ENCODE results near the gene AK5. TPM values are rescaled to one million over a fixed set of nuclear protein-coding genes. Genes with fewer than 3 reads are reported as not detected.

AK5 gene
- total RNA-seq, 1 donor = 25.3 TPM

GRCh38 chr1:77476475-77476874 lies 194.7 kb downstream of the AK5 start:
- Histone ChIP-seq H3K9me3 (ENCODE audit: low read depth, low read length) (no peaks in the 10 kb centered on the region), H2AFZ (ENCODE audit: low read length) (peak overlapping the region; percentile 18), H3K4me2 (ENCODE audit: insufficient read depth, low read length) (peak overlapping the region; percentile 49), H3K36me3 (ENCODE audit: insufficient read depth, low read length) (no peaks in the 10 kb centered on the region), H3K79me2 (ENCODE audit: insufficient read depth, low read length) (no peaks in the 10 kb centered on the region), H3K27me3 (ENCODE audit: insufficient read depth, low read length) (no peaks in the 10 kb centered on the region), H4K20me1 (ENCODE audit: insufficient read depth, low read length) (no peaks in the 10 kb centered on the region), H3K4me1 (ENCODE audit: insufficient read depth, low read length) (peaks cover 20% of the 10 kb centered on the region), H3K27ac (ENCODE audit: low read depth, low read length) (peak overlapping the region; percentile 27), H3K4me3 (ENCODE audit: insufficient read depth, low read length) (peak overlapping the region; percentile 9)
- no peak for DNase-seq (ENCODE audit: insufficient read length, low spot score, missing footprints)
- TF ChIP-seq CTCF (IDR thresholded peaks at IDR 0.05; ENCODE audit: extremely low read depth, low read depth, low read length) = no peak

DNA sequence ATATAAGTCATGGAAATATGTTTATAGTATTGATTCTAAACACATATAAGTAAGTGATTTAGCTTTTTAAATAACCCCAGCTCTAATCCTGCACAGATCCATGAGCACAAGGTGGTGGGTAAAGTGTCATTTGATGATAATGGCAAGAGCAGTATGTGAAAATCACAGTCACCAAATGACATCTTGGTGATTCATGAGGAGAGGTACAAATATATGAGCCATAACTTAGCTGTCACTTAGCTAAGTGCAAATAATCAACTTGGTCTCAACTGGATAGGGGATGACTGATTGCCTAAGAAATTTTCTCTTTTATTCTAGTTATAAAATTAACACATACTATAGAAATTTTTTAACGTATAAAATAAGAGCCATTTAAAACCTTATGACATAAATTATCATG lies 202.5 kb downstream of the AK5 start:
- Histone ChIP-seq H3K79me2 (ENCODE audit: insufficient read depth, low read length) (no peaks in the 10 kb centered on the region), H4K20me1 (ENCODE audit: insufficient read depth, low read length) (no peaks in the 10 kb centered on the region), H2AFZ (ENCODE audit: low read length) (no peak overlapping the region), H3K36me3 (ENCODE audit: insufficient read depth, low read length) (no peaks in the 10 kb centered on the region), H3K4me1 (ENCODE audit: insufficient read depth, low read length) (no peaks in the 10 kb centered on the region), H3K27me3 (ENCODE audit: insufficient read depth, low read length) (no peaks in the 10 kb centered on the region), H3K4me2 (ENCODE audit: insufficient read depth, low read length) (no peak overlapping the region), H3K4me3 (ENCODE audit: insufficient read depth, low read length) (no peak overlapping the region), H3K27ac (ENCODE audit: low read depth, low read length) (no peak overlapping the region), H3K9me3 (ENCODE audit: low read depth, low read length) (no peaks in the 10 kb centered on the region)
- DNase-seq (ENCODE audit: insufficient read length, low spot score, missing footprints) = no peak
- TF ChIP-seq CTCF (IDR thresholded peaks at IDR 0.05; ENCODE audit: extremely low read depth, low read depth, low read length) = no peak

- no peak overlapping the region for H3K4me3 ChIP-seq (ENCODE audit: insufficient read depth, low read length)
- H3K9me3 ChIP-seq (ENCODE audit: low read depth, low read length) = no peaks in the 10 kb centered on the region
- no peaks in the 10 kb centered on the region for H3K27me3 ChIP-seq (ENCODE audit: insufficient read depth, low read length)
- no peaks in the 10 kb centered on the region for H3K36me3 ChIP-seq (ENCODE audit: insufficient read depth, low read length)
- no peak for TF ChIP-seq CTCF (IDR thresholded peaks at IDR 0.05; ENCODE audit: extremely low read depth, low read depth, low read length)
- no peaks in the 10 kb centered on the region for H3K4me1 ChIP-seq (ENCODE audit: insufficient read depth, low read length)
- H3K27ac ChIP-seq (ENCODE audit: low read depth, low read length) = no peak overlapping the region
- H3K4me2 ChIP-seq (ENCODE audit: insufficient read depth, low read length) = no peak overlapping the region
- no peak overlapping the region for H2AFZ ChIP-seq (ENCODE audit: low read length)
- DNase-seq (ENCODE audit: insufficient read length, low spot score, missing footprints) = no peak
- no peaks in the 10 kb centered on the region for H4K20me1 ChIP-seq (ENCODE audit: insufficient read depth, low read length)
- no peaks in the 10 kb centered on the region for H3K79me2 ChIP-seq (ENCODE audit: insufficient read depth, low read length)
These were observed 203.1 kb downstream of the AK5 start for GRCh38 chr1:77484926-77485325.

DNA sequence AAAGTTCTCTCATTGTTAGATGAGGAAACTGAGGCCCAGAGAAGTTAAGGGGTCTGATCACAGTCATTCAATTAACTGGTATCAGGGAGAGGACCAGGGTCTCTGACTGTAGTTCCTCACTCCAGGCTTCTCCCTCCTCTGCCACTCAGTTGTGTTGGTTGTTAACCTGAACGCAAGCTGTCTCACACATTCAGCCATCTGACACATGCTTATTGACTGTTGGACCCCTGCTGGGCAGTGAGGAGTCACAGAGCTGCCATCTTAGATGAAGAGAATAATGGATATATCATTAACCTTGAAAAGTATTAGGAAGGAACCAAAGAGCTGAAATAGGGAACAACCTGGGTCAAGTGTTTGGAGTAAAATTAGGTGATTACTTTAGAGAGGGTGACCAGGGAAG lies 205.8 kb downstream of the AK5 start:
- Histone ChIP-seq H3K4me2 (ENCODE audit: insufficient read depth, low read length) (no peak overlapping the region), H2AFZ (ENCODE audit: low read length) (no peak overlapping the region), H3K4me3 (ENCODE audit: insufficient read depth, low read length) (no peak overlapping the region), H3K9me3 (ENCODE audit: low read depth, low read length) (no peaks in the 10 kb centered on the region), H4K20me1 (ENCODE audit: insufficient read depth, low read length) (no peaks in the 10 kb centered on the region), H3K27me3 (ENCODE audit: insufficient read depth, low read length) (no peaks in the 10 kb centered on the region), H3K79me2 (ENCODE audit: insufficient read depth, low read length) (no peaks in the 10 kb centered on the region), H3K27ac (ENCODE audit: low read depth, low read length) (no peak overlapping the region), H3K4me1 (ENCODE audit: insufficient read depth, low read length) (no peaks in the 10 kb centered on the region), H3K36me3 (ENCODE audit: insufficient read depth, low read length) (no peaks in the 10 kb centered on the region)
- no peak for TF ChIP-seq CTCF (IDR thresholded peaks at IDR 0.05; ENCODE audit: extremely low read depth, low read depth, low read length)
- DNase-seq (ENCODE audit: insufficient read length, low spot score, missing footprints) = no peak

All from osteoblast (primary cell).